ENCODE data around the gene FRS2.

DNA sequence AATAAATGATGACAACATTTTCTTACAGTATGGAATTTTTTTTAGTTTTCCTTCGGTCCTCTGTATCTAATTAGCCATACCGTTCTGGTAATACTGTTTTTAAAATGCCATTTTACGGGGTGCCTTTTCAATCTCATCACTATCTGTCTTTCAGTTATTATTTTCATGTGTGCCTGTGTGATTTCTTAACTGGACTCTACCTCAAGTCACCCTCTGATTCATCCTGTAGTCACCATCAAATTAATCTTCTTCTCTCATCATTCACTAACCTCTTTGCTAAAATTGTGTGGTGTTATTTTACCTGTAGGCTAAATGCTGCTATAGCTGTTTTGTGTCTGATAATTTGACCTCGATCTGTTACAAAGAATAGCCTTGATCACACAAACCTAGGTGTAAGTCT lies 99.0 kb downstream of the FRS2 start:
- TF ChIP-seq, protein P1, sequence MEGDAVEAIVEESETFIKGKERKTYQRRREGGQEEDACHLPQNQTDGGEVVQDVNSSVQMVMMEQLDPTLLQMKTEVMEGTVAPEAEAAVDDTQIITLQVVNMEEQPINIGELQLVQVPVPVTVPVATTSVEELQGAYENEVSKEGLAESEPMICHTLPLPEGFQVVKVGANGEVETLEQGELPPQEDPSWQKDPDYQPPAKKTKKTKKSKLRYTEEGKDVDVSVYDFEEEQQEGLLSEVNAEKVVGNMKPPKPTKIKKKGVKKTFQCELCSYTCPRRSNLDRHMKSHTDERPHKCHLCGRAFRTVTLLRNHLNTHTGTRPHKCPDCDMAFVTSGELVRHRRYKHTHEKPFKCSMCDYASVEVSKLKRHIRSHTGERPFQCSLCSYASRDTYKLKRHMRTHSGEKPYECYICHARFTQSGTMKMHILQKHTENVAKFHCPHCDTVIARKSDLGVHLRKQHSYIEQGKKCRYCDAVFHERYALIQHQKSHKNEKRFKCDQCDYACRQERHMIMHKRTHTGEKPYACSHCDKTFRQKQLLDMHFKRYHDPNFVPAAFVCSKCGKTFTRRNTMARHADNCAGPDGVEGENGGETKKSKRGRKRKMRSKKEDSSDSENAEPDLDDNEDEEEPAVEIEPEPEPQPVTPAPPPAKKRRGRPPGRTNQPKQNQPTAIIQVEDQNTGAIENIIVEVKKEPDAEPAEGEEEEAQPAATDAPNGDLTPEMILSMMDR (IDR thresholded peaks at IDR 0.05; ENCODE audit: insufficient read depth, low read length) = no peak
- no peak for TF ChIP-seq POLR2AphosphoS5 (IDR thresholded peaks at IDR 0.05; ENCODE audit: low read depth)
- no peak for TF ChIP-seq GABPA (IDR thresholded peaks at IDR 0.05; ENCODE audit: low read depth)
